Measurements from ENCODE around the gene PSMC1.

PSMC1 gene

DNA sequence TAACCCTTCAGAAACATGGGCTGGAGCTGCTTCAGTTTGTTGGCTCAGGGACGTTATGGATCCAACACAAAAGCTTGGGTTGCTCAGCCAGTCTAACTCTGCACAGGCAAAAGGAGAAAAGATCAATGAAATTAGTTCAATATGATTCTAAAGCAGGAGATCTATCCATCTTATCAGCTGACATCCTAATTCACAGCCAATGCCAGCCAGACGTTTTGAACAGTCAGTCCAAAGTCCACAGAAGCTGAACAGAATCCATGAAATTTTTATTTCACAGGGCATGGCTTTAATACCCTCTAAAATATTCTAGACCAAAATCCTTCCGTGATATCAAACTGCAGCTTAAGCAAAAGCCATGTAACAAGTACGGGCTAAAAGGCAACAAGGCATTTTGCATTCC is 61.7 kb downstream of the PSMC1 start:
- Histone ChIP-seq H3K27ac (replicated peaks) (no peak overlapping the region), H3K4me3 (replicated peaks; ENCODE audit: insufficient read depth, low read length) (no peak overlapping the region), H3K27me3 (ENCODE audit: insufficient read depth, poor library complexity, severe bottlenecking) (no peaks in the 10 kb centered on the region)
- TF ChIP-seq, protein P1, sequence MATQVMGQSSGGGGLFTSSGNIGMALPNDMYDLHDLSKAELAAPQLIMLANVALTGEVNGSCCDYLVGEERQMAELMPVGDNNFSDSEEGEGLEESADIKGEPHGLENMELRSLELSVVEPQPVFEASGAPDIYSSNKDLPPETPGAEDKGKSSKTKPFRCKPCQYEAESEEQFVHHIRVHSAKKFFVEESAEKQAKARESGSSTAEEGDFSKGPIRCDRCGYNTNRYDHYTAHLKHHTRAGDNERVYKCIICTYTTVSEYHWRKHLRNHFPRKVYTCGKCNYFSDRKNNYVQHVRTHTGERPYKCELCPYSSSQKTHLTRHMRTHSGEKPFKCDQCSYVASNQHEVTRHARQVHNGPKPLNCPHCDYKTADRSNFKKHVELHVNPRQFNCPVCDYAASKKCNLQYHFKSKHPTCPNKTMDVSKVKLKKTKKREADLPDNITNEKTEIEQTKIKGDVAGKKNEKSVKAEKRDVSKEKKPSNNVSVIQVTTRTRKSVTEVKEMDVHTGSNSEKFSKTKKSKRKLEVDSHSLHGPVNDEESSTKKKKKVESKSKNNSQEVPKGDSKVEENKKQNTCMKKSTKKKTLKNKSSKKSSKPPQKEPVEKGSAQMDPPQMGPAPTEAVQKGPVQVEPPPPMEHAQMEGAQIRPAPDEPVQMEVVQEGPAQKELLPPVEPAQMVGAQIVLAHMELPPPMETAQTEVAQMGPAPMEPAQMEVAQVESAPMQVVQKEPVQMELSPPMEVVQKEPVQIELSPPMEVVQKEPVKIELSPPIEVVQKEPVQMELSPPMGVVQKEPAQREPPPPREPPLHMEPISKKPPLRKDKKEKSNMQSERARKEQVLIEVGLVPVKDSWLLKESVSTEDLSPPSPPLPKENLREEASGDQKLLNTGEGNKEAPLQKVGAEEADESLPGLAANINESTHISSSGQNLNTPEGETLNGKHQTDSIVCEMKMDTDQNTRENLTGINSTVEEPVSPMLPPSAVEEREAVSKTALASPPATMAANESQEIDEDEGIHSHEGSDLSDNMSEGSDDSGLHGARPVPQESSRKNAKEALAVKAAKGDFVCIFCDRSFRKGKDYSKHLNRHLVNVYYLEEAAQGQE (IDR thresholded peaks at IDR 0.05; ENCODE audit: insufficient replicate concordance, low read depth): no peak
- TF ChIP-seq GABPA (IDR thresholded peaks at IDR 0.05; ENCODE audit: low read depth) (no peak), POLR2AphosphoS5 (IDR thresholded peaks at IDR 0.05; ENCODE audit: low read depth) (no peak), SPI1 (IDR thresholded peaks at IDR 0.05; ENCODE audit: borderline replicate concordance, low read depth) (no peak)
- TF ChIP-seq, protein P2, sequence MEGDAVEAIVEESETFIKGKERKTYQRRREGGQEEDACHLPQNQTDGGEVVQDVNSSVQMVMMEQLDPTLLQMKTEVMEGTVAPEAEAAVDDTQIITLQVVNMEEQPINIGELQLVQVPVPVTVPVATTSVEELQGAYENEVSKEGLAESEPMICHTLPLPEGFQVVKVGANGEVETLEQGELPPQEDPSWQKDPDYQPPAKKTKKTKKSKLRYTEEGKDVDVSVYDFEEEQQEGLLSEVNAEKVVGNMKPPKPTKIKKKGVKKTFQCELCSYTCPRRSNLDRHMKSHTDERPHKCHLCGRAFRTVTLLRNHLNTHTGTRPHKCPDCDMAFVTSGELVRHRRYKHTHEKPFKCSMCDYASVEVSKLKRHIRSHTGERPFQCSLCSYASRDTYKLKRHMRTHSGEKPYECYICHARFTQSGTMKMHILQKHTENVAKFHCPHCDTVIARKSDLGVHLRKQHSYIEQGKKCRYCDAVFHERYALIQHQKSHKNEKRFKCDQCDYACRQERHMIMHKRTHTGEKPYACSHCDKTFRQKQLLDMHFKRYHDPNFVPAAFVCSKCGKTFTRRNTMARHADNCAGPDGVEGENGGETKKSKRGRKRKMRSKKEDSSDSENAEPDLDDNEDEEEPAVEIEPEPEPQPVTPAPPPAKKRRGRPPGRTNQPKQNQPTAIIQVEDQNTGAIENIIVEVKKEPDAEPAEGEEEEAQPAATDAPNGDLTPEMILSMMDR (IDR thresholded peaks at IDR 0.05; ENCODE audit: insufficient read depth, low read length): no peak
- DNase-seq (ENCODE audit: low read depth in 1 of 2, low spot score in 1 of 2): no peak

DNA sequence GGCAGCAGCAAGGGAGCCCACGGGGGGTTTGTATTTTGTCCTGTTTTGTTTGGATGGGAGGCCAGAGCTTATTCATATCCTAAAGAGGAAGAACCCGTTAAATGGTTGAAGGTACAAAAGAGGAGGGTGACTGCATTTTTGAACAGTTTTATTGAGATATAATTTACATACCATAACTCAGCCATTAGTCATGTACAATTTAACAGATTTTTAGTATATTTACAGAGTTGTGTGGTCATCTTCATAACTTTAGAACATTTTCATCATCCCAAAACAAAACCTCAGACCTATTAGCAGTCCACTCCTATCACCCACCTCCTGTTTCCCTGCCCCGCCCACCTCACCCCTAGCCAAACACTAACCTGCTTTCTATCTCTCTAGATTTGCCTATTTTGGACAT is 62.8 kb downstream of the PSMC1 start:
- no peak overlapping the region for H3K4me3 ChIP-seq (replicated peaks; ENCODE audit: insufficient read depth, low read length)
- TF ChIP-seq, protein P2 (IDR thresholded peaks at IDR 0.05; ENCODE audit: insufficient read depth, low read length): no peak
- TF ChIP-seq POLR2AphosphoS5 (IDR thresholded peaks at IDR 0.05; ENCODE audit: low read depth) (no peak), SPI1 (IDR thresholded peaks at IDR 0.05; ENCODE audit: borderline replicate concordance, low read depth) (no peak), GABPA (IDR thresholded peaks at IDR 0.05; ENCODE audit: low read depth) (no peak)
- TF ChIP-seq, protein P1 (IDR thresholded peaks at IDR 0.05; ENCODE audit: insufficient replicate concordance, low read depth): no peak
- DNase-seq (ENCODE audit: low read depth in 1 of 2, low spot score in 1 of 2): no peak
- no peaks in the 10 kb centered on the region for H3K27me3 ChIP-seq (ENCODE audit: insufficient read depth, poor library complexity, severe bottlenecking)
- H3K27ac ChIP-seq (replicated peaks): no peak overlapping the region

DNA sequence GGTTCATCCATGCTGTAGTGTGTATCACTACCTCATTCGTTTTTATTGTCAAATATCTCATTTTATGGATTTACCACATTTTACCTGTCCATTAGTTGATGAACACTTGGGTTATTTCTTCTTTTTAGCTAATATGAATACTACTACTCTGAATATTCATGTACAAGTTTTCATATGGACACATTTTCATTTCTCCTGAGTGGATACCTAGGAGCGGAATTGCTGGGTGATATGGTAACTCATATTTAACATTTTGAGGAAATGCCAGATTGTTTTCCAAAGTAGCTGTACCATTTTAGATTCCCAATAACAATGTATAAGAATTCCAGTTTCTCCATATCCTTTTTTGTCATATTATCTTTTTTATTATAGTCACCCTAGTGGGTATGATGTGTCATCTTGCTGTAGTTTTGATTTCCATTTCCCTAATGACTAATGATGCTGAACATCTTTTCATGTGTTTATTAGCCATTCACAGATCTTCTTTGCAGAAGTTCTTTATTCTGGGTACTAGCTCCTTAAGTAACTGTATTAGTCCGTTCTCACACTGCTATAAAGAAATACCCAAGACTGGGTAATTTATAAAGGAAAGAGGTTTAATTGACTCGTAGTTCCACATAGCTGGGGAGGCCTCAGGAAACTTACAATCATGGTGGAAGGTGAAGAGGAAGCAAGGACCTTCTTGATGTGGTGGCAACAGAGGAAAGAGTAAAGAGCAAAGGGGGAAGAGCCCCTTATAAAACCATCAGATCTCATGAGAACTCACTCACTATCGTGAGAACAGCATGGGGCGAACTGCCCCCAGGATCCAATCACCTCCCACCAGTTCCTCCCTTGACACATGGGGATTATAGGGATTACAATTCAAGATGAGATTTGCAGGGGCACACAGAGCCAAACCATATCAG is 63.5 kb downstream of the PSMC1 start:
- no peak overlapping the region for H3K27ac ChIP-seq (replicated peaks)
- TF ChIP-seq, protein P2 (IDR thresholded peaks at IDR 0.05; ENCODE audit: insufficient read depth, low read length): no peak
- TF ChIP-seq GABPA (IDR thresholded peaks at IDR 0.05; ENCODE audit: low read depth) (no peak), POLR2AphosphoS5 (IDR thresholded peaks at IDR 0.05; ENCODE audit: low read depth) (no peak), SPI1 (IDR thresholded peaks at IDR 0.05; ENCODE audit: borderline replicate concordance, low read depth) (no peak)
- TF ChIP-seq, protein P1 (IDR thresholded peaks at IDR 0.05; ENCODE audit: insufficient replicate concordance, low read depth): no peak
- DNase-seq (ENCODE audit: low read depth in 1 of 2, low spot score in 1 of 2): no peak
- H3K27me3 ChIP-seq (ENCODE audit: insufficient read depth, poor library complexity, severe bottlenecking): no peaks in the 10 kb centered on the region
- H3K4me3 ChIP-seq (replicated peaks; ENCODE audit: insufficient read depth, low read length): no peak overlapping the region
